BLaER1 treated with 17β-estradiol and CSF1 and Interleukin-3, amounts not matched to agents 10 nM and 100 nM (cell line): Measurements from ENCODE around the gene SH3PXD2B.
"Not testable (repeated sequence)": the region's sequence is repeated elsewhere in the genome, so short reads cannot be mapped to it uniquely, and the experiment has no call there.

Experiments used
- H3K27ac ChIP-seq, 11 experiments: shearing (Covaris generic); formaldehyde crosslinking; 2 replicates each; pipeline ENCODE4 v1.8.1; 2022
- H3K27me3 ChIP-seq, 11 experiments: shearing (Covaris generic); formaldehyde crosslinking; 2 replicates each; pipeline ENCODE4 v1.8.1; 2022
- H3K36me3 ChIP-seq, 11 experiments: shearing (Covaris generic); formaldehyde crosslinking; 2 replicates each; pipeline ENCODE4 v1.8.1; 2022
- H3K4me1 ChIP-seq, 10 experiments: shearing (Covaris generic); formaldehyde crosslinking; 2 replicates each; pipeline ENCODE4 v1.8.1; 2022
- H3K4me2 ChIP-seq, 11 experiments: shearing (Covaris generic); formaldehyde crosslinking; 2 replicates each; pipeline ENCODE4 v1.8.1; 2022
- H3K4me3 ChIP-seq, 10 experiments: shearing (Covaris generic); formaldehyde crosslinking; 2 replicates each; pipeline ENCODE4 v1.8.1; 2022
- H3K9ac ChIP-seq, 11 experiments: shearing (Covaris generic); formaldehyde crosslinking; 2 replicates each; pipeline ENCODE4 v1.8.1; 2022
- H3K9me3 ChIP-seq, 11 experiments: shearing (Covaris generic); formaldehyde crosslinking; replicated peaks in 1 of 11; 2 replicates each; pipeline ENCODE4 v1.8.1; 2022
- H4K20me1 ChIP-seq, 11 experiments: shearing (Covaris generic); formaldehyde crosslinking; 2 replicates each; pipeline ENCODE4 v1.8.1; 2022
- Cebpa-rat ChIP-seq, 11 experiments: shearing (Covaris generic); IDR thresholded peaks; 2 replicates each; pipeline ENCODE4 v1.8.1; 2022

The SH3PXD2B gene

DNA sequence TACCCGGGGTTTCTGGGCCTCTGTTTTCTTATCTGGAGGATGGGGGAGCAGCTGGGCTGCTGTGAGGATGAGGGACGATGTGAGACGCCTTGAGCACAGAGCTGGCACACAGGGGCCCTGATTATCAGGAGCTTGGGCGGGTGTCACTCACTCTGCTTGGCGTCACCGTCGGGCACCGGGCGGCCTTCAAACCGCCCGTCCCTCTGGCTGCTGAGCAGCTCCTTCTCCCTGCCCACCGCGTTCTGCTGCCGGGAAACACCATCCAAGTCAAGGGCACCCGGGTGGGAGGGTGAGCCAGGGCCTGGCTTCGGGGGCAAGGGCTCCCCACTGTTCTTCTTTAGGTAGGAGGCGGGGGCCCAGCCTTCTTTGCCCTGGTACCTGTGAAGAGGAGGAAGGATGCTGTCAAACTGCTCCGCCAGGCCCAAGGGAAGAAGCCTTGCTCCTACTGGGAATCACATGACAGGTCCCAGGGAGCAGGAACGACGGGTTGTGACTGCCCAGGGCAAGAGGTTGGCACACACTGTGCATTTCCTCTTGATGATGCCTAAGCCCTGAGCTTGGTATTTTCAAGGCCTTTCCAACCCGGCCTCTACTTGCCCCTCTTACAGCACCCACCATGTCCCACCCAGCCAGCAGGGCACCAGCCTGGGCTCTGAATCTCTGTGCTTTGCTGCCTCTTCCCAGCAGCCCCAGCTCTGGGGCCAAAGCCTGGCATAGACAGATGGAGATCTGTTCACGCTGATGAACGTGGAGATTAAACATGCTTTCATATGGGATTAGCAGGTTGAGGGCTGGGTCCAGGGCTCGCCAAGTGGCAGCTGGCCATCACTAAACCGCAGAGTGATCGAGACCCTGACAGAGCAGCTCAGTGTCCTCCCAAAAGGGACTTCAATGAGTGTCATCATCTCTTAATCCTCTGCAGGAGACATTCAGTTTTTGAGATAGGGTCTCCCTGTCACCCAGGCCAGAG is 103.8 kb downstream of the SH3PXD2B start:
- Histone ChIP-seq H3K27me3 (no peaks in the 10 kb centered on the region), H3K4me1 (peaks cover 9 to 37% (median 28%) of the 10 kb centered on the region in 10 experiments), H3K4me2 (no peak overlapping the region), H3K4me3 (no peak overlapping the region), H3K9ac (no peak overlapping the region), H3K9me3 (peaks cover 0 to 11% (median 0%) of the 10 kb centered on the region in 11 experiments; a peak in 3 of 22 replicates), H4K20me1 (peaks cover 0 to 22% (median 0%) of the 10 kb centered on the region in 11 experiments; a peak in 3 of 22 replicates), H3K36me3 (peaks cover 0 to 100% (median 55%) of the 10 kb centered on the region in 11 experiments; a peak in 18 of 22 replicates), H3K27ac (no peak overlapping the region)
- TF ChIP-seq Cebpa-rat (IDR thresholded peaks at IDR 0.05): no peak

DNA sequence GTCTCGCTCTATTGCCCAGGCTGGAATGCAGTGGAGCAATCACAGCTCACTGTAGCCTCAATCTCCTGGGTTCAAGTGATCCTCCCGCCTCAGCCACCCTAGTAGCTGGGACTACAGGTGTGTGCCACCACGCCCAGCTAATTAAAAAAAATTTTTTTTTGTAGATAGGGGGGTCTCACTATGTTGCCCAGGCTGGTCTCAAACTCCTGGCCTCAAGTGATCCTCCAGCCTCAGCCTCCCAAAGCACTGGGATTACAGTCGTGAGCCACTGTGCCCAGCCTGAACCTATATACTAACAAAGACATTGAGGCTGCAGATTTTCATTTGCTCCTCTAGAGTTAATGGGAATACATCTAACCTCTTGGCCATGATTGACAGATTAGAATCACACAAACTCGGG is 105.6 kb downstream of the SH3PXD2B start:
- H3K9ac ChIP-seq, H3K27ac ChIP-seq, H3K9me3 ChIP-seq, H3K4me3 ChIP-seq, H3K4me2 ChIP-seq, H3K27me3 ChIP-seq: not testable (repeated sequence)
- Histone ChIP-seq H3K36me3 (peaks cover 0 to 100% (median 45%) of the 10 kb centered on the region in 11 experiments; a peak in 18 of 22 replicates), H4K20me1 (peaks cover 0 to 22% (median 0%) of the 10 kb centered on the region in 11 experiments; a peak in 2 of 22 replicates), H3K4me1 (peaks cover 0 to 27% (median 17%) of the 10 kb centered on the region in 10 experiments; a peak in 13 of 20 replicates)

DNA sequence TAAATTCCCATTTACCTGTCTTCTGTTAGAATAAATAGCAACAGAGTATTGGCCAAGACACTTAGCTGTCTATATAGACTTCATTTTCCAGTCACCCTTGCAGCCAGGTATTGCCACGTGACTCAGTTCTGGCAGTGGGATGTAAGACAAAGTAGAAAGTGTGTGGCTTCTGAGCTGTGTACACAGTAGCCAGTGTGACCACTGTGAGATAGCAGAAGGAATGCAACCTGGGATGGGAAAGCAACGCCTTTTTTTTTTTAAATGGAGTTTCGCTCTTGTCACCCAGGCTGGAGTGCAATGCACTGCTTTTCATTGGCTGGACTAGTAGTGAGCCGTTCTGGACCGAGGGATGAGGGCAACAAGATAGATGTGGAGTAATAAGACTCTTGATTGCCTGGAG is 106.2 kb downstream of the SH3PXD2B start:
- H3K4me2 ChIP-seq: peak overlapping the region in 5 of 11 experiments; percentile 10 to 38 (median 24); a peak in 6 of 22 replicates
- no peak overlapping the region for H3K4me3 ChIP-seq
- H3K36me3 ChIP-seq: peaks cover 0 to 100% (median 39%) of the 10 kb centered on the region in 11 experiments; a peak in 18 of 22 replicates
- H3K27me3 ChIP-seq: no peaks in the 10 kb centered on the region
- H3K9me3 ChIP-seq: peaks cover 0 to 5% (median 0%) of the 10 kb centered on the region in 11 experiments; a peak in 2 of 22 replicates
- H3K27ac ChIP-seq: peak overlapping the region in 1 of 11 experiments; percentile 2; a peak in 1 of 22 replicates
- H3K4me1 ChIP-seq: peaks cover 0 to 27% (median 17%) of the 10 kb centered on the region in 10 experiments; a peak in 13 of 20 replicates
- TF ChIP-seq Cebpa-rat (IDR thresholded peaks at IDR 0.05): no peak
- peaks cover 0 to 22% (median 0%) of the 10 kb centered on the region in 11 experiments; a peak in 2 of 22 replicates for H4K20me1 ChIP-seq
- H3K9ac ChIP-seq: no peak overlapping the region

DNA sequence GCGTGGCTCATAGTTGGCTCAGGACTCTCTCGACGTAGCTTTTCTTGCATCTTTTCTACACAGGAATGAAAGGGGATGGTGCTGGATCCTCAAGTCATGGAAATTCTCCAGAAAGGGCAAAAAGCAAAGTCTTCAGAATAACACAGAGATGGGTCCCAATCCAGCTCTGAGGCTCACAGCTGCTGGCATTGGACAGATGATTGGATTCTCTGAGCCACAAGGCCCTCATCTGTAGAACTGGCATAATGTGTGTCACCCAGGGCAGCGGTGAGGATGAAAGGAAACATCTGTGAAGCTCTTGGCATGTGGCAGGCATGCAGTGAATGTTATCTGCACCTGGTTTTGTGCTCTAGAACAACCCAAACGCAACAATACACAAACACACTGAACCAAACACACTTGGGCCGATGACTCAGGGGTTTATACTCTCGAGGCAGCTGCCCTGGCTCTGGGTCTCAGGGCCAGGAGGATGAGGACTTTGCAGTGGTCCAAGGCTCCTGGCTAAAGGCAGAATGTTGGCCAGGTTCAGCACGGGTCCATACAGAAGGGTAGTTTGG is 106.8 kb downstream of the SH3PXD2B start:
- Histone ChIP-seq H3K9me3 (0 out of 22 replicates have a peak, but pooled peaks cover 0 to under 1% (median 0%) of the 10 kb centered on the region in 11 experiments), H3K4me2 (peak overlapping the region in 5 of 11 experiments; percentile 10 to 38 (median 24); a peak in 7 of 22 replicates), H3K27me3 (no peaks in the 10 kb centered on the region), H3K27ac (peak overlapping the region in 1 of 11 experiments; percentile 2; a peak in 1 of 22 replicates), H3K4me3 (no peak overlapping the region), H3K36me3 (peaks cover 0 to 100% (median 34%) of the 10 kb centered on the region in 11 experiments; a peak in 16 of 22 replicates), H3K9ac (0 out of 22 replicates have a peak overlapping the region, but pooled peaks of 1 of the 11 experiments have one; percentile 14), H4K20me1 (peaks cover 0 to 22% (median 0%) of the 10 kb centered on the region in 11 experiments; a peak in 2 of 22 replicates), H3K4me1 (peaks cover 0 to 27% (median 17%) of the 10 kb centered on the region in 10 experiments; a peak in 13 of 20 replicates)
- no peak for TF ChIP-seq Cebpa-rat (IDR thresholded peaks at IDR 0.05)

DNA sequence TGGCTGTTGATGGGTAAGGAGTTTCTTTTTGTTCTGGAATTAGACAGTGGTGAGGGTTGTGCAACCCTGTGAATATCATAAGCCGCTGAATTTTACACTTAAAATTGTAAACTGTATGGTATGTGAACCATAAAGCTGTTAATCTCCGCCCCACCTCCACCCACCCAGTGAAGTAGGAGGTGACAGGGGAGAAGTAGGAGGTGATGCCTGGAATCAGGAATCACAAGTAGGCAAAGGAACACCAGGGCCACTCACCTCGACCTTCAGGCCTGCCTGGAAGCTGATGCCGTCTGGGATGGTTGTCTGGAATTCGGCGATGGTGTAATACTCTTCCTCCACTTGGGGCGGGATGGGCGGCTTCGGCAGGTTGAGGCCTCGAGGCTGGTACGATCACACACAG is 108.4 kb downstream of the SH3PXD2B start:
- Histone ChIP-seq H4K20me1 (peaks cover 0 to 16% (median 0%) of the 10 kb centered on the region in 11 experiments; a peak in 2 of 22 replicates), H3K4me3 (no peak overlapping the region), H3K4me1 (peaks cover 0 to 27% (median 17%) of the 10 kb centered on the region in 10 experiments; a peak in 13 of 20 replicates), H3K4me2 (peak overlapping the region in 4 of 11 experiments; percentile 2 to 22 (median 13); a peak in 4 of 22 replicates), H3K27me3 (no peaks in the 10 kb centered on the region), H3K9me3 (no peaks in the 10 kb centered on the region), H3K27ac (no peak overlapping the region), H3K36me3 (peaks cover 0 to 100% (median 29%) of the 10 kb centered on the region in 11 experiments; a peak in 15 of 22 replicates), H3K9ac (no peak overlapping the region)
- no peak for TF ChIP-seq Cebpa-rat (IDR thresholded peaks at IDR 0.05)

DNA sequence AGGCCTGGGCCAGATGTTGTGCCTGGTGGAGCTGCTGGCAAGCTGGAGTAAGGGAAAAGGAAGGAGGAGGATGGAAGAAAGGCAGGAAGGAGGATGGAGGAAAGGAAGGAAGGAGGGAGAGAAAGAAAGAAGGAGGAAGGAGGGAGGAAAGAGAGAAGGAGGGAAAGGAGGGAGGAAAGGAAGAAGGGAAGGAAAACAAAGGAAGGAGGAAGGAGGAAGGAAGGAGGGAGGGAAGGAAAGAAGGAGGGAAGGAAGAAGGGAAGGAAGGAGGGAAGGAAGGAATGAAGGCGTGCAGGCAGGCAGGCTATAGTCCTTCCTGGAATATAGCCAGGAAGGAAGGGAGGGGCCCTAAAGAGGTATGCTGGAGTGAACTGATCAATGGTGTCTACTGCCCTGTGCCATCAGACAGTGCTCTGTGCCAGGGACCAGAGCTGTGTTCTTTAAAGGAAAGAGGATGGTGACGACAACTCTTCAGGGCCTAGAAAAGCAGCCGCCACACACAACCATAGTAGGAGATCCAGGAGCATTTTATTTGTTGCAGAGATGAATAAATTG is 109.4 kb downstream of the SH3PXD2B start:
- Histone ChIP-seq H4K20me1 (peaks cover 0 to 15% (median 0%) of the 10 kb centered on the region in 11 experiments; a peak in 2 of 22 replicates), H3K9me3 (no peaks in the 10 kb centered on the region), H3K4me1 (peaks cover 0 to 27% (median 17%) of the 10 kb centered on the region in 10 experiments; a peak in 14 of 20 replicates), H3K4me2 (peak overlapping the region in 3 of 11 experiments; percentile 10 to 22 (median 18); a peak in 3 of 22 replicates), H3K36me3 (peaks cover 0 to 100% (median 26%) of the 10 kb centered on the region in 11 experiments; a peak in 15 of 22 replicates), H3K4me3 (no peak overlapping the region), H3K27ac (no peak overlapping the region), H3K9ac (no peak overlapping the region), H3K27me3 (no peaks in the 10 kb centered on the region)
- no peak for TF ChIP-seq Cebpa-rat (IDR thresholded peaks at IDR 0.05)

DNA sequence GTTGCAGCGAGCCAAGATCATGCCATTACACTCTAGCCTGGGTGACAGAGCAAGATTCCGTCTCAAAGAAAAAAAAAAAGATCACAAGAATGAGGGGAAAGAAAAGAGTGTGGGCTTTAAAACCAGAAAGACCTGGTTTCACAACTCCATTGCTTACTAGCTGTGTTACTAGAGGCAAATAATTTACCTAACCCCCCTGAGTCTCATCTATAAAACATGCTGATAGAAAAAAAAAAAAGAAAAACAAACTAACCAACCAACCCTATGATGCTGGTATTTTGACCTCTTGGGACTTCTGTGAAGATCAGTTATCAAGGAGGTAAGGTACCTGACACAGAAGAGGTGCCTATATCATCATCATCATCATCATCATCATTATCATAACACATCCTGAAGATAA is 110.6 kb downstream of the SH3PXD2B start:
- Histone ChIP-seq H3K4me2 (no peak overlapping the region), H3K27ac (no peak overlapping the region), H3K9me3 (no peaks in the 10 kb centered on the region), H4K20me1 (peaks cover 0 to 24% (median 0%) of the 10 kb centered on the region in 11 experiments; a peak in 4 of 22 replicates), H3K9ac (no peak overlapping the region), H3K4me1 (peaks cover 4 to 39% (median 25%) of the 10 kb centered on the region in 10 experiments; a peak in 17 of 20 replicates), H3K4me3 (no peak overlapping the region), H3K27me3 (no peaks in the 10 kb centered on the region), H3K36me3 (peaks cover 0 to 100% (median 16%) of the 10 kb centered on the region in 11 experiments; a peak in 13 of 22 replicates)
- TF ChIP-seq Cebpa-rat (IDR thresholded peaks at IDR 0.05): no peak

DNA sequence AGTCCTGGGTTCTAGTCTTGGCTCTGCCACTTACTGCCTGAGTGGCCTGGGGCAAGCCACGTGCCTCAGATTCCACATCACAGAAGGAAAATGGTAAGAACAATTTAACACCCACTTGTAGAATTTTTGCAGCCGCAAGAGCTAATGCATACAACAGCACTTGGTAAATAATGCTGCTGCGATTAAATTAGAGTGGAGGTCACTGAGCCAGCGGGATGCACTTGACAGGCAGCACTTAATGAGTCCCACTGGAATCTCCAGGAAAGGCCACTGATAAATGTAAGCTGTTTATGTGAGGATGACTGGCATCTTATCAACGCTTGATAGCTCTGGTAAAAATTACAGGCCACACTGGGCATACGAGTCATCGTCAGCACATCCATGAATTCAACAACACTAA is 111.4 kb downstream of the SH3PXD2B start:
- Histone ChIP-seq H3K9ac (no peak overlapping the region), H3K4me2 (no peak overlapping the region), H3K27me3 (no peaks in the 10 kb centered on the region), H3K4me1 (peaks cover 10 to 43% (median 31%) of the 10 kb centered on the region in 10 experiments; a peak in 18 of 20 replicates), H3K9me3 (no peaks in the 10 kb centered on the region), H3K36me3 (peaks cover 0 to 100% (median 13%) of the 10 kb centered on the region in 11 experiments; a peak in 13 of 22 replicates), H3K27ac (no peak overlapping the region), H3K4me3 (no peak overlapping the region), H4K20me1 (peaks cover 0 to 28% (median 0%) of the 10 kb centered on the region in 11 experiments; a peak in 7 of 22 replicates)
- no peak for TF ChIP-seq Cebpa-rat (IDR thresholded peaks at IDR 0.05)
